Measurements from ENCODE around the gene SLC25A40. TPM values are rescaled to one million over a fixed set of nuclear protein-coding genes. Genes with fewer than 3 reads are reported as not detected.
"Not testable (repeated sequence)": the region's sequence is repeated elsewhere in the genome, so short reads cannot be mapped to it uniquely, and the experiment has no call there.

Gene SLC25A40
- total and polyA plus RNA-seq, 4 donors: 13.5 to 46.4 (median 30.0) TPM

GRCh38 chr7:87873328-87873727 is 2.8 kb downstream of the SLC25A40 start:
- H3K27me3 ChIP-seq (ENCODE audit: control insufficient read depth, insufficient read depth, low read length); DNase-seq (ENCODE audit: low read depth in 4 of 6, low spot score in 6 of 6); H3K36me3 ChIP-seq (ENCODE audit: control insufficient read depth, insufficient read depth, low read length); H3K27ac ChIP-seq (ENCODE audit: low read depth, low read length); H3K4me3 ChIP-seq (ENCODE audit: low read depth, low read length); H3K4me1 ChIP-seq (ENCODE audit: control insufficient read depth, insufficient read depth, low read length): not testable (repeated sequence)
- H3K9me3 ChIP-seq (ENCODE audit: control insufficient read depth, insufficient read depth, low read length): peaks cover 18% of the 10 kb centered on the region
- WGBS (ENCODE audit: insufficient coverage): 96% methylated on average over 9 of the region's 10 CpGs

- H3K36me3 ChIP-seq (ENCODE audit: control insufficient read depth, insufficient read depth, low read length): no peaks in the 10 kb centered on the region
- H3K4me3 ChIP-seq (ENCODE audit: low read depth, low read length): no peak overlapping the region
- no peaks in the 10 kb centered on the region for H3K27me3 ChIP-seq (ENCODE audit: control insufficient read depth, insufficient read depth, low read length)
- DNase-seq (ENCODE audit: low read depth in 4 of 6, low spot score in 6 of 6): no peak
- WGBS (ENCODE audit: insufficient coverage): no CpG with 5 or more reads among the region's 5 CpGs
- H3K4me1 ChIP-seq (ENCODE audit: control insufficient read depth, insufficient read depth, low read length): no peaks in the 10 kb centered on the region
- peaks cover 25% of the 10 kb centered on the region for H3K9me3 ChIP-seq (ENCODE audit: control insufficient read depth, insufficient read depth, low read length)
- H3K27ac ChIP-seq (ENCODE audit: low read depth, low read length): no peak overlapping the region
Measured at GRCh38 chr7:87872346-87872745, 3.8 kb downstream of the SLC25A40 start.

GRCh38 chr7:87870471-87870870 is 5.7 kb downstream of the SLC25A40 start:
- Histone ChIP-seq H3K9me3 (ENCODE audit: control insufficient read depth, insufficient read depth, low read length) (peaks cover 38% of the 10 kb centered on the region), H3K27ac (ENCODE audit: low read depth, low read length) (no peak overlapping the region), H3K27me3 (ENCODE audit: control insufficient read depth, insufficient read depth, low read length) (no peaks in the 10 kb centered on the region), H3K36me3 (ENCODE audit: control insufficient read depth, insufficient read depth, low read length) (peaks cover 3% of the 10 kb centered on the region), H3K4me1 (ENCODE audit: control insufficient read depth, insufficient read depth, low read length) (no peaks in the 10 kb centered on the region), H3K4me3 (ENCODE audit: low read depth, low read length) (no peak overlapping the region)
- WGBS (ENCODE audit: insufficient coverage): 98% methylated on average over 3 of the region's 4 CpGs
- DNase-seq (ENCODE audit: low read depth in 4 of 6, low spot score in 6 of 6): no peak

GRCh38 chr7:87866533-87866932 is 9.6 kb downstream of the SLC25A40 start:
- not testable (repeated sequence) for H3K4me1 ChIP-seq (ENCODE audit: control insufficient read depth, insufficient read depth, low read length); DNase-seq (ENCODE audit: low read depth in 4 of 6, low spot score in 6 of 6); H3K36me3 ChIP-seq (ENCODE audit: control insufficient read depth, insufficient read depth, low read length); H3K27me3 ChIP-seq (ENCODE audit: control insufficient read depth, insufficient read depth, low read length); H3K27ac ChIP-seq (ENCODE audit: low read depth, low read length); H3K4me3 ChIP-seq (ENCODE audit: low read depth, low read length)
- H3K9me3 ChIP-seq (ENCODE audit: control insufficient read depth, insufficient read depth, low read length): peaks cover 38% of the 10 kb centered on the region
- WGBS (ENCODE audit: insufficient coverage): 90% methylated on average over 6 of the region's 6 CpGs

- Histone ChIP-seq H3K4me1 (ENCODE audit: control insufficient read depth, insufficient read depth, low read length) (no peaks in the 10 kb centered on the region), H3K36me3 (ENCODE audit: control insufficient read depth, insufficient read depth, low read length) (peaks cover 3% of the 10 kb centered on the region), H3K27ac (ENCODE audit: low read depth, low read length) (no peak overlapping the region), H3K4me3 (ENCODE audit: low read depth, low read length) (no peak overlapping the region), H3K27me3 (ENCODE audit: control insufficient read depth, insufficient read depth, low read length) (no peaks in the 10 kb centered on the region), H3K9me3 (ENCODE audit: control insufficient read depth, insufficient read depth, low read length) (peaks cover 35% of the 10 kb centered on the region)
- WGBS (ENCODE audit: insufficient coverage): no CpG with 5 or more reads among the region's 2 CpGs
- DNase-seq (ENCODE audit: low read depth in 4 of 6, low spot score in 6 of 6): no peak
Measured at GRCh38 chr7:87866089-87866488, 10.1 kb downstream of the SLC25A40 start.

GRCh38 chr7:87858417-87859100 is 17.6 kb downstream of the SLC25A40 start:
- H3K4me1 ChIP-seq (ENCODE audit: control insufficient read depth, insufficient read depth, low read length): no peaks in the 10 kb centered on the region
- H3K9me3 ChIP-seq (ENCODE audit: control insufficient read depth, insufficient read depth, low read length): no peaks in the 10 kb centered on the region
- no peak overlapping the region for H3K27ac ChIP-seq (ENCODE audit: low read depth, low read length)
- no peaks in the 10 kb centered on the region for H3K36me3 ChIP-seq (ENCODE audit: control insufficient read depth, insufficient read depth, low read length)
- WGBS (ENCODE audit: insufficient coverage): no CpG with 5 or more reads among the region's 3 CpGs
- H3K27me3 ChIP-seq (ENCODE audit: control insufficient read depth, insufficient read depth, low read length): no peaks in the 10 kb centered on the region
- no peak for DNase-seq (ENCODE audit: low read depth in 4 of 6, low spot score in 6 of 6)
- H3K4me3 ChIP-seq (ENCODE audit: low read depth, low read length): no peak overlapping the region

GRCh38 chr7:87853237-87853864 is 22.8 kb downstream of the SLC25A40 start:
- Histone ChIP-seq H3K4me1 (ENCODE audit: control insufficient read depth, insufficient read depth, low read length) (no peaks in the 10 kb centered on the region), H3K9me3 (ENCODE audit: control insufficient read depth, insufficient read depth, low read length) (no peaks in the 10 kb centered on the region), H3K4me3 (ENCODE audit: low read depth, low read length) (no peak overlapping the region), H3K36me3 (ENCODE audit: control insufficient read depth, insufficient read depth, low read length) (peaks cover 4% of the 10 kb centered on the region), H3K27me3 (ENCODE audit: control insufficient read depth, insufficient read depth, low read length) (no peaks in the 10 kb centered on the region), H3K27ac (ENCODE audit: low read depth, low read length) (no peak overlapping the region)
- no peak for DNase-seq (ENCODE audit: low read depth in 4 of 6, low spot score in 6 of 6)
- no CpG with 5 or more reads among the region's 1 CpG for WGBS (ENCODE audit: insufficient coverage)

GRCh38 chr7:87852306-87852705 is 23.9 kb downstream of the SLC25A40 start:
- Histone ChIP-seq H3K27me3 (ENCODE audit: control insufficient read depth, insufficient read depth, low read length) (no peaks in the 10 kb centered on the region), H3K4me1 (ENCODE audit: control insufficient read depth, insufficient read depth, low read length) (no peaks in the 10 kb centered on the region), H3K36me3 (ENCODE audit: control insufficient read depth, insufficient read depth, low read length) (peaks cover 4% of the 10 kb centered on the region), H3K9me3 (ENCODE audit: control insufficient read depth, insufficient read depth, low read length) (no peaks in the 10 kb centered on the region), H3K4me3 (ENCODE audit: low read depth, low read length) (no peak overlapping the region), H3K27ac (ENCODE audit: low read depth, low read length) (no peak overlapping the region)
- 60% methylated on average over 1 of the region's 6 CpGs for WGBS (ENCODE audit: insufficient coverage)
- DNase-seq (ENCODE audit: low read depth in 4 of 6, low spot score in 6 of 6): no peak

GRCh38 chr7:87850836-87851593 is 25.1 kb downstream of the SLC25A40 start:
- peaks cover 4% of the 10 kb centered on the region for H3K36me3 ChIP-seq (ENCODE audit: control insufficient read depth, insufficient read depth, low read length)
- no CpG with 5 or more reads among the region's 1 CpG for WGBS (ENCODE audit: insufficient coverage)

More at GRCh38 chr7:87850836-87851593, 25.1 kb downstream of the SLC25A40 start:
- Histone ChIP-seq H3K27ac (ENCODE audit: low read depth, low read length) (no peak overlapping the region), H3K4me1 (ENCODE audit: control insufficient read depth, insufficient read depth, low read length) (no peaks in the 10 kb centered on the region), H3K9me3 (ENCODE audit: control insufficient read depth, insufficient read depth, low read length) (no peaks in the 10 kb centered on the region), H3K4me3 (ENCODE audit: low read depth, low read length) (no peak overlapping the region), H3K27me3 (ENCODE audit: control insufficient read depth, insufficient read depth, low read length) (no peaks in the 10 kb centered on the region)
- DNase-seq (ENCODE audit: low read depth in 4 of 6, low spot score in 6 of 6): no peak
